CD4-positive, alpha-beta memory T cell (primary cell): ENCODE measurements around the gene KIRREL3. TPM values are rescaled to one million over a fixed set of nuclear protein-coding genes. Genes with fewer than 3 reads are reported as not detected.
A peak's percentile ranks its signal among the peaks of the same experiment; 100 is the strongest.

Source experiments
- CTCF ChIA-PET: fragments of 350-600 bp; sonication (Branson Sonifier 250); formaldehyde crosslinking; loops from one replicate; lab custom pipeline; 2021; ENCODE audit warnings: inconsistent platforms; ENCODE audit not compliant: partially characterized antibody; lab: Charles Lee
- POLR2A ChIA-PET: fragments of 350-600 bp; sonication (Branson Sonifier 250); formaldehyde crosslinking; loops from one replicate; lab custom pipeline; 2021; ENCODE audit not compliant: partially characterized antibody; lab: Charles Lee
- DNase-seq, 5 donors: peaks; one replicate each; pipeline versions ENCODE4 v3.0.0 to v3.0.0-alpha.2; 2020 to 2022; ENCODE audit warnings: mixed read lengths in 1 of 5
- H3K27ac ChIP-seq: one replicate; pipeline ENCODE4 v1.7.0; 2013; ENCODE audit warnings: low read depth, low read length
- H3K27me3 ChIP-seq: 2 replicates; pipeline ENCODE4 v1.7.0; 2013; ENCODE audit warnings: mild to moderate bottlenecking, low read length, moderate library complexity; ENCODE audit not compliant: insufficient read depth
- H3K36me3 ChIP-seq: 2 replicates; pipeline ENCODE4 v1.7.0; 2013; ENCODE audit warnings: mild to moderate bottlenecking, low read length, moderate library complexity; ENCODE audit not compliant: insufficient read depth
- H3K4me1 ChIP-seq: 2 replicates; pipeline ENCODE4 v1.7.0; 2013; ENCODE audit warnings: mild to moderate bottlenecking, low read length, moderate library complexity; ENCODE audit not compliant: insufficient read depth
- H3K4me3 ChIP-seq, 2 donors: one replicate each; pipeline ENCODE4 v1.7.0; 2013; ENCODE audit warnings: low read length in 2 of 2, mild to moderate bottlenecking in 1 of 2
- H3K9me3 ChIP-seq, 2 donors: one replicate each; pipeline ENCODE4 v1.7.0; 2013; ENCODE audit warnings: low read length in 2 of 2, control low read depth in 1 of 2; ENCODE audit not compliant: control insufficient read depth in 1 of 2
- H3K27ac Mint-ChIP-seq, 7 donors: one replicate each; pipeline ENCODE4 v1.8.0; 2020 to 2021; ENCODE audit warnings: mixed read lengths in 7 of 7, mild to moderate bottlenecking in 6 of 7, inconsistent platforms in 3 of 7, moderate library complexity in 3 of 7
- H3K27me3 Mint-ChIP-seq, 2 donors: one replicate each; pipeline ENCODE4 v1.8.0; 2020 to 2021; ENCODE audit warnings: mixed read lengths in 2 of 2
- H3K36me3 Mint-ChIP-seq, 2 donors: one replicate each; pipeline ENCODE4 v1.8.0; 2020 to 2021; ENCODE audit warnings: mixed read lengths in 2 of 2, inconsistent platforms in 1 of 2, mild to moderate bottlenecking in 1 of 2
- H3K4me1 Mint-ChIP-seq, 4 donors: one replicate each; pipeline ENCODE4 v1.8.0; 2020 to 2021; ENCODE audit warnings: mixed read lengths in 4 of 4, mild to moderate bottlenecking in 1 of 4
- H3K4me3 Mint-ChIP-seq, 8 donors: one replicate each; pipeline ENCODE4 v1.8.0; 2020 to 2021; ENCODE audit warnings: mixed read lengths in 8 of 8, mild to moderate bottlenecking in 7 of 8, moderate library complexity in 6 of 8, inconsistent platforms in 3 of 8
- H3K9me3 Mint-ChIP-seq, 8 donors: one replicate each; pipeline ENCODE4 v1.8.0; 2020 to 2021; ENCODE audit warnings: mixed read lengths in 8 of 8, mild to moderate bottlenecking in 5 of 8, inconsistent platforms in 3 of 8, moderate library complexity in 1 of 8
- intact Hi-C: fragments of 100-400 bp; cut with micrococcal nuclease; formaldehyde crosslinking; loops from one replicate; pipeline ENCODE4 v1.15.1; 2023
- polyA plus RNA-seq, 2 donors: library from polyadenylated mRNA; unstranded; fragments of 300-500 nt; fragmentation: Illumina TruSeq; gene quantifications; one replicate each; pipeline ENCODE4 v1.2.3, GENCODE V29; 2021
- total RNA-seq, 2 experiments: library from RNA; stranded (reverse); gene quantifications; one replicate each; pipeline ENCODE4 v1.2.3, GENCODE V29; 2021

The KIRREL3 gene
- total and polyA plus RNA-seq, 4 experiments from 2014 or later = not detected

GRCh38 chr11:126768702-126769101 is 231.9 kb downstream of the KIRREL3 start:
- ChIA-PET CTCF (interaction anchor here (0.5 kb wide), 1 partner anchor 304 kb away, joined by 3 read pairs; no protein-coding TSS in a partner anchor), POLR2A (no interaction called here)
- intact Hi-C loops = no loop called here
- H3K27ac Mint-ChIP-seq = no peak overlapping the region
- H3K4me3 Mint-ChIP-seq = peak overlapping the region in 1 of 8 donors; percentile 26
- H3K4me1 Mint-ChIP-seq = no peaks in the 10 kb centered on the region
- no peaks in the 10 kb centered on the region for H3K36me3 Mint-ChIP-seq
- no peak for DNase-seq
- H3K27ac ChIP-seq = no peak overlapping the region
- no peak overlapping the region for H3K4me3 ChIP-seq
- peaks cover 0 to 3% of the 10 kb centered on the region in 2 donors for H3K27me3 Mint-ChIP-seq
- H3K9me3 Mint-ChIP-seq = no peaks in the 10 kb centered on the region
- H3K9me3 ChIP-seq = no peaks in the 10 kb centered on the region
- no peaks in the 10 kb centered on the region for H3K4me1 ChIP-seq
- no peaks in the 10 kb centered on the region for H3K27me3 ChIP-seq
- no peaks in the 10 kb centered on the region for H3K36me3 ChIP-seq

DNA sequence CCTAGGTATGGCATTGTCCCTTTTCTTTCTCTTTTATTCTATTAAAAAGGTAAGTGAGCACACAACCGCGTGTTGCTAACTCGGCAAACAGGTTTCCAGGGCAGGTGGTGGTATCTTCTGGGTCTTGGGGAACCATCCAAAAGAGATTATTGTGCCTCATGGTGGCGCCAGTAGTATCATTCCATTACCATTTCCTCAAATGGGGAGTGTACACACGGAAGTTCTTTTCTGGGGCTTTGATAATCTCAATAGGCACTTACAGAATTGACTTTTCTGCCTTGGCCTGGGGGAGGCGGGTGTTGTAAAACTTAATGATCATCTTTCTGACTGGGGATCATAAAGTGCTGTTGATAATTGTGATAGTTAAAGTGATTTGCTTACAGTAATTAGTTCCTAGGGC is 234.1 kb downstream of the KIRREL3 start:
- intact Hi-C loops = no loop called here
- Mint-ChIP-seq H3K27me3 (peaks cover 0 to 3% of the 10 kb centered on the region in 2 donors), H3K27ac (no peak overlapping the region), H3K4me1 (no peaks in the 10 kb centered on the region), H3K4me3 (no peak overlapping the region), H3K36me3 (no peaks in the 10 kb centered on the region), H3K9me3 (no peaks in the 10 kb centered on the region)
- Histone ChIP-seq H3K27me3 (no peaks in the 10 kb centered on the region), H3K36me3 (no peaks in the 10 kb centered on the region), H3K27ac (no peak overlapping the region), H3K9me3 (no peaks in the 10 kb centered on the region), H3K4me3 (no peak overlapping the region), H3K4me1 (no peaks in the 10 kb centered on the region)
- ChIA-PET POLR2A (no interaction called here), CTCF (no interaction called here)
- no peak for DNase-seq

DNA sequence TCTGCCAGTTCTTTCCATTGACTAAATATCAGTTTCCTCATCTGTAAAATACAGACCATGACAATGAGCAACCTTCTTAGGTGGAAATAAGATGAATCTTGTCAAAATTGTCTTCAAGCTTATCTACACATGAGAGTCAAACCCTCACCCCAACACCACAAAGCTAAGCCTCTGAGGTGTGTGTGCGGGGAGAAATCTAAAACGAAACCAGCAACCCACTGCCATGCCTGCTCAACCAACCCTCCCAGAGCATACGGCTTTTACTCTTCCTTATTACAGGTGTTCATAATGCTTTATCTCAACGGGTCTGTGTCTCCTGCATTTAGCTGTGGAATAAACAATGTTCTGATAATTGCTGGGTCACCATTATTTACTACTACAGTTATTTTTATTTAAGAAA is 235.4 kb downstream of the KIRREL3 start:
- CTCF ChIA-PET = no interaction called here
- POLR2A ChIA-PET = no interaction called here

DNA sequence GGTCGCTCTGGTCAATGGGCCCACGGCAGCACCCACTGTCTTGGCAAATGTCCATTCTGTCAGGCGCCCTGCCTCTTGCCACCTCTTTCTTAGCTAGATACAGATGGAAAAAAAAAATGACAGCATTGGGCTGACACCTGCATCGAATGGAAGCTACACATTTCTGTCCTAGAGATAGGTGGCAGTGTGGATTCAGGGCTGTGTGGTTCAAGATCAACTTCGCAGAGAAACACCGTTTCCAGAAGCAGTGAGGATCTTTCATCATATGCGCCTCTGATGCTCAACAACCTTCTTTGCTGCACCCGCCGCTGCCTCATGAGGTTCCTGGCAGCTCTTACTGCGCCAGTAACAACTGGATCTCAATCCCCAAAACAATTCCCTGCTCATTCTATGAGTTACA is 236.3 kb downstream of the KIRREL3 start:
- H3K27ac ChIP-seq = no peak overlapping the region
- ChIA-PET POLR2A (no interaction called here), CTCF (no interaction called here)
- no peaks in the 10 kb centered on the region for H3K36me3 ChIP-seq
- H3K9me3 Mint-ChIP-seq = peaks cover 0 to 4% (median 0%) of the 10 kb centered on the region in 8 donors
- no peak for DNase-seq
- H3K4me1 Mint-ChIP-seq = no peaks in the 10 kb centered on the region
- H3K27me3 Mint-ChIP-seq = peaks cover 0 to 3% of the 10 kb centered on the region in 2 donors
- H3K27ac Mint-ChIP-seq = peak overlapping the region in 1 of 7 donors; percentile 8
- H3K4me1 ChIP-seq = no peaks in the 10 kb centered on the region
- no peaks in the 10 kb centered on the region for H3K9me3 ChIP-seq
- intact Hi-C loops = no loop called here
- H3K4me3 ChIP-seq = no peak overlapping the region
- H3K36me3 Mint-ChIP-seq = no peaks in the 10 kb centered on the region
- H3K27me3 ChIP-seq = no peaks in the 10 kb centered on the region
- no peak overlapping the region for H3K4me3 Mint-ChIP-seq

More for the DNA sequence above, 235.4 kb downstream of the KIRREL3 start:
- Histone ChIP-seq H3K4me1 (no peaks in the 10 kb centered on the region), H3K9me3 (no peaks in the 10 kb centered on the region), H3K36me3 (no peaks in the 10 kb centered on the region), H3K27me3 (no peaks in the 10 kb centered on the region), H3K4me3 (no peak overlapping the region), H3K27ac (no peak overlapping the region)
- no peak overlapping the region for H3K4me3 Mint-ChIP-seq
- H3K27me3 Mint-ChIP-seq = peaks cover 0 to 3% of the 10 kb centered on the region in 2 donors
- DNase-seq = no peak
- no peaks in the 10 kb centered on the region for H3K36me3 Mint-ChIP-seq
- peaks cover 0 to 2% (median 0%) of the 10 kb centered on the region in 8 donors for H3K9me3 Mint-ChIP-seq
- H3K4me1 Mint-ChIP-seq = no peaks in the 10 kb centered on the region
- H3K27ac Mint-ChIP-seq = no peak overlapping the region
- intact Hi-C loops = no loop called here

GRCh38 chr11:126756855-126757254 is 243.7 kb downstream of the KIRREL3 start:
- Mint-ChIP-seq H3K36me3 (no peaks in the 10 kb centered on the region), H3K27me3 (peaks cover 2 to 5% of the 10 kb centered on the region in 2 donors), H3K9me3 (peaks cover 0 to 4% (median 0%) of the 10 kb centered on the region in 8 donors), H3K27ac (no peak overlapping the region), H3K4me1 (no peaks in the 10 kb centered on the region), H3K4me3 (no peak overlapping the region)
- Histone ChIP-seq H3K4me3 (no peak overlapping the region), H3K27me3 (no peaks in the 10 kb centered on the region), H3K4me1 (no peaks in the 10 kb centered on the region), H3K9me3 (no peaks in the 10 kb centered on the region), H3K36me3 (no peaks in the 10 kb centered on the region), H3K27ac (no peak overlapping the region)
- CTCF ChIA-PET = no interaction called here
- no peak for DNase-seq
- POLR2A ChIA-PET = no interaction called here
- intact Hi-C loops = no loop called here

DNA sequence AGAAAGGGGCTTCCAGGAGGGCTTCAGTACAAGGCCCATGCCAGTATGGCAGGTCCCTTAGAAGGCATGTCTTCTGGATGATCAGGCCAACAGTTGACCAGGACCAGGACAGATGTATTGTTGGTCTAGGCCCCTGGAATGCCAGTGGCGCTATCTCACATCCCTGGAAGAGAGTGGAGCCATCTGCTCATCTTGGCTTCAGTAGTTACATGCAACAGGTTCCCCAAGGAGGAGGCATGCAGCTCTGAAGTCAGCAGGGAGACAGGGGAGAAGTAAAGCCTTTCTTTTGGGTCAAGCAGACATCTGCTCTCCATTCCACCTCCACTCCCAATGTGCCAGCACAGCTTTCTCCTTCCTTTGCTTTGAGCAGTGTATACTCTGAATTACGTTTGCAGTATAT is 244.1 kb downstream of the KIRREL3 start:
- Histone ChIP-seq H3K4me3 (no peak overlapping the region), H3K4me1 (no peaks in the 10 kb centered on the region), H3K36me3 (no peaks in the 10 kb centered on the region), H3K27ac (no peak overlapping the region), H3K27me3 (no peaks in the 10 kb centered on the region), H3K9me3 (no peaks in the 10 kb centered on the region)
- no peak for DNase-seq
- Mint-ChIP-seq H3K36me3 (no peaks in the 10 kb centered on the region), H3K27ac (no peak overlapping the region), H3K9me3 (peaks cover 0 to 6% (median 0%) of the 10 kb centered on the region in 8 donors), H3K4me1 (no peaks in the 10 kb centered on the region), H3K4me3 (no peak overlapping the region), H3K27me3 (peaks cover 2 to 5% of the 10 kb centered on the region in 2 donors)
- CTCF ChIA-PET = no interaction called here
- intact Hi-C loops = no loop called here
- POLR2A ChIA-PET = no interaction called here

DNA sequence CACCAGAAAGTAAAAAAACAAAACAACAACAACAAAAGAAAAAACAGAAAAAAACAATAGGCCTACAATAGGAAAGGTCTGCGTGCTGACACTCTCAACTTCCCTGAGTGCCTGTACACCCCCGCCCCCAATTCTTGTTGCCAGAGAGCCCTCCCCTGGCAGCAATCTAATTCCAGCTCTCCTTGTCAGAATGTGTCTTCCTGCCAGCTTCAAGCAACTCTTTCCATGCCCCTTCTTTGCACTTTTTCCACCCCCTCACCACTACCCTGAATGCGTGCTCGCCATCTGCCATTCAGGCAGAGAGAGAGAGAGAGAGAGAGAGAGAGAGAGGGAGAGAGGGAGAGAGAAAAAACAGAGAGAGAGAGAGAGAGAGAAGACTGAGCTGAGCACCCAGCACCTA is 245.0 kb downstream of the KIRREL3 start:
- Mint-ChIP-seq H3K4me1 (no peaks in the 10 kb centered on the region), H3K9me3 (peaks cover 0 to 8% (median 0%) of the 10 kb centered on the region in 8 donors), H3K36me3 (no peaks in the 10 kb centered on the region), H3K4me3 (no peak overlapping the region), H3K27ac (no peak overlapping the region), H3K27me3 (peaks cover 2 to 5% of the 10 kb centered on the region in 2 donors)
- Histone ChIP-seq H3K36me3 (no peaks in the 10 kb centered on the region), H3K4me1 (no peaks in the 10 kb centered on the region), H3K27me3 (no peaks in the 10 kb centered on the region), H3K27ac (no peak overlapping the region), H3K4me3 (no peak overlapping the region), H3K9me3 (no peaks in the 10 kb centered on the region)
- intact Hi-C loops = no loop called here
- POLR2A ChIA-PET = no interaction called here
- CTCF ChIA-PET = no interaction called here
- no peak for DNase-seq
